H1 (cell line): ENCODE results near the gene MITF. TPM values are rescaled to one million over a fixed set of nuclear protein-coding genes. Genes with fewer than 3 reads are reported as not detected.

Experiments
- CTCF ChIA-PET: fragments of 300-600 bp; sonication (Branson Sonifier 250); formaldehyde crosslinking; loops from one replicate; lab custom pipeline; 2021; ENCODE audit not compliant: partially characterized antibody; lab: Charles Lee
- POLR2A ChIA-PET: fragments of 300-600 bp; sonication (Branson Sonifier 250); formaldehyde crosslinking; loops from one replicate; lab custom pipeline; 2021; ENCODE audit warnings: inconsistent platforms; ENCODE audit not compliant: partially characterized antibody; lab: Charles Lee
- DNase-seq, 2 experiments: peaks; one replicate each; pipeline versions ENCODE4 v3.0.0 to v3.0.0-alpha.2; 2010 to 2022; ENCODE audit warnings: low spot score in 2 of 2, low read depth in 1 of 2, mixed read lengths in 1 of 2
- FAIRE-seq: peaks from 2 replicates; lab custom pipeline; 2011; peaks lifted over from hg19 to GRCh38; lab: Jason Lieb, UNC
- H2AFZ ChIP-seq: 2 replicates; pipeline ENCODE4 v1.8.1; 2012; ENCODE audit warnings: low read length, inconsistent platforms
- H2AK5ac ChIP-seq: 2 replicates; pipeline ENCODE4 v1.6.1; 2013; ENCODE audit warnings: low read depth, low read length
- H2BK120ac ChIP-seq: replicated peaks from 2 replicates; pipeline ENCODE3; 2013; ENCODE audit warnings: low read depth, low read length, inconsistent platforms
- H2BK12ac ChIP-seq: 2 replicates; pipeline ENCODE4 v1.6.1; 2013; ENCODE audit warnings: low read depth, low read length
- H2BK15ac ChIP-seq: 2 replicates; pipeline ENCODE4 v1.6.1; 2013; ENCODE audit warnings: low read length
- H2BK20ac ChIP-seq: 2 replicates; pipeline ENCODE4 v1.6.1; 2013; ENCODE audit warnings: low read length
- H2BK5ac ChIP-seq: 2 replicates; pipeline ENCODE4 v1.6.1; 2013; ENCODE audit warnings: low read depth, low read length
- H3K14ac ChIP-seq: 2 replicates; pipeline ENCODE4 v1.6.1; 2013; ENCODE audit warnings: inconsistent platforms; ENCODE audit not compliant: insufficient read length
- H3K18ac ChIP-seq: 2 replicates; pipeline ENCODE4 v1.6.1; 2013; ENCODE audit warnings: low read length; ENCODE audit errors: extremely low read depth
- H3K23ac ChIP-seq: 2 replicates; pipeline ENCODE4 v1.6.1; 2013; ENCODE audit warnings: inconsistent platforms; ENCODE audit not compliant: insufficient read length
- H3K23me2 ChIP-seq: 2 replicates; pipeline ENCODE4 v1.6.1; 2013; ENCODE audit warnings: low read depth, low read length
- H3K27ac ChIP-seq: 2 replicates; pipeline ENCODE4 v1.6.1; 2011; ENCODE audit warnings: low read depth, low read length, inconsistent platforms
- H3K27me3 ChIP-seq, 4 experiments: replicated peaks in 1 of 4; 1 replicate in 1 of 4; 2 replicates in 3 of 4; pipeline versions ENCODE4 v1.6.1 to v1.8.1; 2011 to 2013; ENCODE audit warnings: low read length in 3 of 4, mild to moderate bottlenecking in 3 of 4, inconsistent platforms in 2 of 4, mixed read lengths in 2 of 4, moderate library complexity in 1 of 4; ENCODE audit not compliant: control insufficient read depth in 3 of 4, insufficient read depth in 3 of 4; ENCODE audit errors: extremely low read depth in 1 of 4
- H3K36me3 ChIP-seq, 4 experiments: 2 replicates each; pipeline versions ENCODE4 v1.6.1 to v1.8.1; 2011 to 2013; ENCODE audit warnings: mild to moderate bottlenecking in 4 of 4, low read length in 3 of 4, moderate library complexity in 2 of 4, control low read depth in 1 of 4, inconsistent platforms in 1 of 4; ENCODE audit not compliant: insufficient read depth in 4 of 4, control insufficient read depth in 2 of 4
- H3K4ac ChIP-seq: replicated peaks from 2 replicates; pipeline ENCODE3; 2013; ENCODE audit warnings: low read length, low read depth, mixed read lengths, inconsistent platforms; ENCODE audit not compliant: insufficient read length
- H3K4me1 ChIP-seq, 4 experiments: replicated peaks in 1 of 4; 1 replicate in 1 of 4; 2 replicates in 3 of 4; pipeline versions ENCODE4 v1.6.1 to v1.8.1; 2011 to 2013; ENCODE audit warnings: low read length in 3 of 4, inconsistent platforms in 2 of 4, mixed read lengths in 1 of 4; ENCODE audit not compliant: insufficient read depth in 4 of 4, control insufficient read depth in 3 of 4
- H3K4me2 ChIP-seq, 2 experiments: 2 replicates each; pipeline versions ENCODE4 v1.6.1 to v1.8.1; 2011 to 2013; ENCODE audit warnings: low read depth in 2 of 2, low read length in 2 of 2, control low read depth in 1 of 2, inconsistent platforms in 1 of 2, mild to moderate bottlenecking in 1 of 2; ENCODE audit not compliant: insufficient read depth in 1 of 2
- H3K4me3 ChIP-seq, 4 experiments: fragments of 200-600, 300-600 bp in 1 of 4; sonication (generic), shearing (Covaris generic), sonication (Bioruptor Twin) in 1 of 4; 2 replicates each; pipeline versions ENCODE4 v1.5.1 to v1.8.1; 2011 to 2016; ENCODE audit warnings: low read length in 4 of 4, low read depth in 3 of 4, control low read depth in 2 of 4, inconsistent platforms in 2 of 4, mild to moderate bottlenecking in 2 of 4, mixed read lengths in 1 of 4, moderate library complexity in 1 of 4; ENCODE audit not compliant: insufficient read depth in 2 of 4; ENCODE audit errors: extremely low read depth in 1 of 4
- H3K56ac ChIP-seq: replicated peaks from 2 replicates; pipeline ENCODE3; 2013; ENCODE audit warnings: low read depth, mild to moderate bottlenecking, mixed read lengths, low read length, inconsistent platforms; ENCODE audit not compliant: insufficient read length
- H3K79me1 ChIP-seq: 2 replicates; pipeline ENCODE4 v1.6.1; 2013; ENCODE audit warnings: low read depth, low read length, control low read depth
- H3K79me2 ChIP-seq, 2 experiments: 2 replicates each; pipeline versions ENCODE4 v1.6.1 to v1.8.1; 2012 to 2013; ENCODE audit warnings: low read length in 2 of 2, mild to moderate bottlenecking in 2 of 2, inconsistent platforms in 1 of 2; ENCODE audit not compliant: insufficient read depth in 2 of 2, control insufficient read depth in 1 of 2
- H3K9ac ChIP-seq, 4 experiments: replicated peaks in 1 of 4; 1 replicate in 1 of 4; 2 replicates in 3 of 4; pipeline versions ENCODE4 v1.6.1 to v1.8.1; 2011 to 2013; ENCODE audit warnings: low read depth in 3 of 4, low read length in 3 of 4, control low read depth in 2 of 4, mild to moderate bottlenecking in 2 of 4, moderate library complexity in 2 of 4, inconsistent platforms in 1 of 4; ENCODE audit errors: extremely low read depth in 1 of 4
- H3K9me3 ChIP-seq, 2 experiments: 2 replicates each; pipeline versions ENCODE4 v1.6.1 to v1.8.1; 2012 to 2013; ENCODE audit warnings: mild to moderate bottlenecking in 2 of 2, moderate library complexity in 2 of 2, control low read depth in 1 of 2, inconsistent platforms in 1 of 2, low read depth in 1 of 2, low read length in 1 of 2, mixed read lengths in 1 of 2; ENCODE audit not compliant: insufficient read depth in 2 of 2
- H4K20me1 ChIP-seq, 2 experiments: replicated peaks in 1 of 2; 2 replicates each; pipeline versions ENCODE3 to v1.8.1; 2011 to 2013; ENCODE audit warnings: inconsistent platforms in 2 of 2, low read length in 2 of 2, mild to moderate bottlenecking in 1 of 2; ENCODE audit not compliant: insufficient read depth in 2 of 2, control insufficient read depth in 1 of 2
- H4K5ac ChIP-seq: 2 replicates; pipeline ENCODE4 v1.6.1; 2013; ENCODE audit warnings: low read length, low read depth, mixed read lengths, inconsistent platforms; ENCODE audit not compliant: insufficient read length
- H4K8ac ChIP-seq: 2 replicates; pipeline ENCODE4 v1.8.0; 2013; ENCODE audit warnings: mild to moderate bottlenecking, moderate library complexity, low read length, inconsistent platforms; ENCODE audit not compliant: insufficient read depth; ENCODE audit errors: extremely low read depth
- H4K91ac ChIP-seq: replicated peaks from 2 replicates; pipeline ENCODE3; 2013; ENCODE audit warnings: low read length, mixed read lengths, inconsistent platforms; ENCODE audit not compliant: insufficient read length
- CHD2 ChIP-seq: IDR thresholded peaks from 2 replicates; pipeline ENCODE4 v1.6.1; 2012; ENCODE audit warnings: low read length, improper control_type of control experiment
- RBBP5 ChIP-seq: IDR thresholded peaks from 2 replicates; pipeline ENCODE4 v1.7.1; 2012; ENCODE audit warnings: low read depth, mild to moderate bottlenecking, inconsistent platforms, low read length, moderate library complexity, borderline replicate concordance
- WGBS, 2 experiments: shearing (Covaris generic) in 1 of 2; methylation state at CpG; one replicate each; pipeline versions ENCODE4 v1.1.6 to v1.1.7; 2013 to 2015; ENCODE audit warnings: low lambda C conversion rate in 2 of 2, mixed read lengths in 2 of 2, inconsistent platforms in 1 of 2, low coverage in 1 of 2, missing lambda C conversion rate in 1 of 2; ENCODE audit not compliant: insufficient replicate concordance in 2 of 2, insufficient coverage in 1 of 2, insufficient read length in 1 of 2; ENCODE audit errors: extremely low coverage in 1 of 2, missing lambda C conversion rate in 1 of 2; 5-methylcytosine and 5-hydroxymethylcytosine counted together
- polyA plus RNA-seq, 7 experiments: library from polyadenylated mRNA; depleted of rRNA in 3 of 7; stranded (reverse) in 5 of 7; unstranded in 2 of 7; fragments of >200 nt in 5 of 7; fragments of 200-250 nt in 2 of 7; gene quantifications; 1 replicate in 5 of 7; 2 replicates in 1 of 7; 4 replicates in 1 of 7; pipeline versions ENCODE4 v1.2.1 to v1.2.3, GENCODE V29; 2011 to 2013; ENCODE audit warnings: missing spikeins in 2 of 7, mixed read lengths in 2 of 7
- total RNA-seq: library from RNA; stranded (reverse); fragmentation: NEBNext Ultra II Directional; extraction: Animal tissue kit (Norgen Biotek cat#: 25700); gene quantifications from 2 replicates; pipeline ENCODE4 v1.2.1, GENCODE V29; 2021

Gene MITF
- total and polyA plus RNA-seq, 2 of the 8 experiments (the other 6 are each of a cell fraction or from before 2014, with no cell fraction given) = 0.53 to 1.4 TPM

DNA sequence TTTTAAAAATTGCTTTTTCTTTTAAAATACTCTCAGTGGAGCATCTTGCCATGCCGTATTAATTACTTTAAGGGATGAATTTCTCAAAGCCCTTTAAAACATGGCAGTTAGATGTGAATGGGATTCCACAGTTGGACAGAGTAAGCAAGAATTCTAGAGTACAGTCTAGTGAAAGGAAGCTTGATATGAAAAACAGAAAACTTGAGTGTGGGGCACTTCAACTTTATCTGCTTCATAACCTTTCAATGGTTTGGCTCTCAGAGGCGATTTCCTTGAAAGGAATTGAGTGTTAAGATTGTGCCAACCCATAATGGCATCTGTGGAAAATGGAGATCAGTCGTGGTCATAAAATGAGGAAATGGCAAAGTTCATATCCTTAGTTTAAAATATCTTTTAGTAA is 132.6 kb downstream of the MITF start:
- Histone ChIP-seq H2AFZ (no peak overlapping the region), H3K79me1 (no peaks in the 10 kb centered on the region), H3K23me2 (no peaks in the 10 kb centered on the region), H3K18ac (no peak overlapping the region), H3K27ac (no peak overlapping the region), H3K36me3 (no peaks in the 10 kb centered on the region), H3K4me2 (no peak overlapping the region), H3K27me3 (no peaks in the 10 kb centered on the region), H2BK5ac (no peak overlapping the region), H2BK12ac (no peak overlapping the region), H4K5ac (no peak overlapping the region), H3K9me3 (no peaks in the 10 kb centered on the region), H3K79me2 (no peaks in the 10 kb centered on the region), H3K23ac (no peak overlapping the region), H3K56ac (no peak overlapping the region), H4K20me1 (no peaks in the 10 kb centered on the region), H2AK5ac (no peak overlapping the region), H3K4ac (no peak overlapping the region), H3K4me1 (no peaks in the 10 kb centered on the region), H2BK20ac (no peak overlapping the region), H2BK120ac (no peak overlapping the region), H3K9ac (no peak overlapping the region), H2BK15ac (no peak overlapping the region), H3K4me3 (no peak overlapping the region), H4K91ac (no peak overlapping the region), H4K8ac (no peak overlapping the region), H3K14ac (no peak overlapping the region)
- no peak for TF ChIP-seq CHD2
- no peak for TF ChIP-seq RBBP5
- 83% methylated on average over 3 of the region's 3 CpGs; no CpG with 5 or more reads in 1 of the 2 experiments for WGBS, 2 experiments
- POLR2A ChIA-PET = no interaction called here
- no peak for DNase-seq
- CTCF ChIA-PET = no interaction called here
- FAIRE-seq = no peak
